Adrenal gland (tissue), 12 donors: ENCODE results near the gene GLB1L. TPM values are rescaled to one million over a fixed set of nuclear protein-coding genes. Genes with fewer than 3 reads are reported as not detected.

ENCODE experiments used
- DNase-seq, 7 donors: peaks; one replicate each; pipeline ENCODE4 v3.0.0-alpha.2; 2019 to 2020
- H3K27ac ChIP-seq, 5 donors: fragments of 200-600 bp; sonication (generic) in 4 of 5; 1 replicate in 3 of 5; 2 replicates in 2 of 5; pipeline versions ENCODE4 v1.5.1 to v1.8.0; 2016 to 2020; ENCODE audit warnings: mild to moderate bottlenecking in 1 of 5
- H3K27me3 ChIP-seq: fragments of 200-600 bp; 2 replicates; pipeline ENCODE4 v1.8.0; 2021
- H3K36me3 ChIP-seq, 2 donors: fragments of 200-600 bp; replicated peaks in 1 of 2; 1 replicate in 1 of 2; 2 replicates in 1 of 2; pipeline versions ENCODE4 v1.5.1 to v1.8.0; 2018 to 2022
- H3K4me1 ChIP-seq, 2 donors: fragments of 200-600 bp; replicated peaks in 1 of 2; 1 replicate in 1 of 2; 2 replicates in 1 of 2; pipeline versions ENCODE4 v1.5.1 to v1.8.0; 2018 to 2021
- H3K4me3 ChIP-seq, 4 donors: fragments of 200-600 bp; sonication (generic) in 3 of 4; one replicate each; pipeline ENCODE4 v1.5.1; 2016 to 2018
- H3K9me3 ChIP-seq, 3 donors: fragments of 200-600 bp; sonication (generic) in 1 of 3; replicated peaks in 1 of 3; 1 replicate in 2 of 3; 2 replicates in 1 of 3; pipeline versions ENCODE4 v1.5.1 to v1.8.0; 2016 to 2021
- POLR2A ChIP-seq, 2 donors: fragments of 450-650 bp; IDR thresholded peaks; one replicate each; pipeline ENCODE4 v1.6.1; 2017; ENCODE audit warnings: antibody characterized with exemption in 2 of 2, mild to moderate bottlenecking in 2 of 2, moderate library complexity in 1 of 2
- WGBS, 4 donors: extraction: QIAGEN DNeasy Blood & Tissue Kit in 2 of 4; methylation state at CpG; one replicate each; pipeline versions ENCODE4 v1.1.5 to v1.1.7; 2013 to 2017; 5-methylcytosine and 5-hydroxymethylcytosine counted together
- intact Hi-C, 2 donors: fragments of 100-400 bp; cut with DNase I; formaldehyde crosslinking; loops; one replicate each; pipeline versions ENCODE4 v1.14.1 to v1.15.0; 2022 to 2023
- polyA plus RNA-seq, 3 donors: library from polyadenylated mRNA; stranded (reverse); fragments of 200-250 nt in 2 of 3; fragments of 350-450 nt in 1 of 3; fragmentation: Illumina TruSeq in 1 of 3; extraction: RNeasy Lipid Tissue Mini Kit (QIAGEN cat#74804) in 1 of 3; gene quantifications; one replicate each; pipeline ENCODE4 v1.2.3, GENCODE V29; 2013 to 2014
- total RNA-seq, 9 donors: library from RNA; depleted of rRNA in 4 of 9; stranded (reverse); fragments of >200 nt in 4 of 9; fragments of 120-200 nt in 1 of 9; fragmentation: NEBNext Ultra II Directional in 1 of 9; extraction: Animal tissue kit (Norgen Biotek cat#: 25700) in 1 of 9; gene quantifications; one replicate each; pipeline versions ENCODE4 v1.1.0 to v1.2.4, GENCODE V29; 2013 to 2023
- TF ChIP-seq, protein P1 (sequence below), 6 experiments: fragments of 450-650 bp in 4 of 6; fragments of 200-600 bp in 2 of 6; sonication (generic) in 1 of 6; IDR thresholded peaks; 1 replicate in 5 of 6; 2 replicates in 1 of 6; pipeline versions ENCODE4 v1.5.1 to v1.8.0; 2016 to 2021; ENCODE audit warnings: antibody characterized with exemption in 6 of 6, mild to moderate bottlenecking in 2 of 6, moderate library complexity in 1 of 6
- donor health status: healthy with polysubstance abuse.
- donor health status: Bipolar disorder and iron deficiency.
- donor health status: DM: yes; HTN: yes; CAD: no.
- donor health status: DM: no; HTN: no; CAD: no.
- donor health status: DM: no; HTN: no; CAD: no.
- donor health status: DM: yes; HTN: yes; CAD: no.

The GLB1L gene
- total and polyA plus RNA-seq, 12 donors: 6.3 to 25.0 (median 14.5) TPM

DNA sequence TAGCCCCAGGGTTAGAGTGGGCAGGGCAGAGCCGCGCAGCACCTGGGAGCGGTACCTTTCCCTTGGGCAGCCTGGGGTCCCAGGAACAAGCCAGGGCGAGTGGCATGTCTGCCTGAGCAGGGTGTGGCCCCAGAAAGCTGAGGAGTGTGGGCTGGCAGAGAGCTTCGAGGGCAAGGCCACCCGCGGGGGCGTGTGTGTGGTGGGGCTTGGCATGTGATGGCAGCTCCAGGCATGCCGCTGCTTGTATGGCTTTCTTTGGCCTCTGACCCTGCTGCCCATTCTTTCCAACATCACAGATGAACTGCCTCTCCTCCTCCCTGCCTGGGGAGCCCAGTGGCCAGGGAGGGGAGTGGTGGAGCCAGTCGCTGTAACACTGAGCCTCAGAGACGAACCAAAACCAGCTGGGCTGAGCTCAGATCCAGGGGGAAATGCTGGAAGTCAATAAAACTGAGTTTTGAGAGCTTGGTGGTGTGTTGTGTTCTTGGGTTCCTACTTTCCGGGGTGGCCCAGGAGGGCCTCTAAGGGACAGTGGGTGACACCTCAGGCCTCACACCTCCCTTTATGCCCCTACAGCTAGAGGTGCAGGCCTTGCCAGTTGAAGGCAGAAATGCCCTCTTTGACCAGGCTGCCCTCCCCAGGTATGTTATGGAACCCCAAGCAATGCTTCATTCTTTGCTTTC is 41.3 kb upstream of the GLB1L start:
- no peak overlapping the region for H3K4me3 ChIP-seq

DNA sequence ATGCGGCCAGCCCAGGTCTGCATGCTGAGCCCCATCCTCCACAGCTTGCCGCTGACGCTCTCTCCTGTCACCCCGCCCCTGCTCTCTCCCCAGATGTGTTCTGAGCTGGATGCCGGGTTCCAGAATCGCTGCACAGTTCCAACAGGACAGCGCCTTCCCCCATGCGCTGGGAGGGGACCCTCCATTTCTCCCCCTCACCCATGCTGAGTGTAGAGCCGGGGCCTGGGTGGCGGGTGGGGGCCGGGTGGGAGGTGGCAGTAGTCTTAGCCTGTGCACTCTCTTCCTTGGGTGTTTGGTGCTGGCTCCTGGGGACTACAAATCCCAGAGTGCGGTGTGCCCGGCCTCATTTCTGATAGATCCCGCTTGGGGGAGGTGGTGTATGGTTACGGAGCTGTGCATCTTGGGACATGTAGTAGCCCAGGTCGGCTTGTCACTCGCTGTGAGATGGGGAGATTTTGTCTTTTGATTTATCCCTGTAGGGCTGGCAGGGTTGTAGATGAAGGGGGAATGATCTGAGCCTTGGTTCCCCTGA is 40.7 kb upstream of the GLB1L start:
- peaks cover 0 to 47% of the 10 kb centered on the region in 2 donors for H3K36me3 ChIP-seq
- DNase-seq: peak in 6 of 7 donors; percentile 58 to 83 (median 62)

More for the DNA sequence above, 41.3 kb upstream of the GLB1L start:
- no peaks in the 10 kb centered on the region for H3K9me3 ChIP-seq
- H3K27ac ChIP-seq: peak overlapping the region in 3 of 5 donors; percentile 23 to 69 (median 65)
- H3K27me3 ChIP-seq: no peaks in the 10 kb centered on the region
- H3K4me1 ChIP-seq: peaks cover 0 to 18% of the 10 kb centered on the region in 2 donors
- TF ChIP-seq POLR2A (IDR thresholded peaks at IDR 0.05): no peak
- TF ChIP-seq, protein P1, sequence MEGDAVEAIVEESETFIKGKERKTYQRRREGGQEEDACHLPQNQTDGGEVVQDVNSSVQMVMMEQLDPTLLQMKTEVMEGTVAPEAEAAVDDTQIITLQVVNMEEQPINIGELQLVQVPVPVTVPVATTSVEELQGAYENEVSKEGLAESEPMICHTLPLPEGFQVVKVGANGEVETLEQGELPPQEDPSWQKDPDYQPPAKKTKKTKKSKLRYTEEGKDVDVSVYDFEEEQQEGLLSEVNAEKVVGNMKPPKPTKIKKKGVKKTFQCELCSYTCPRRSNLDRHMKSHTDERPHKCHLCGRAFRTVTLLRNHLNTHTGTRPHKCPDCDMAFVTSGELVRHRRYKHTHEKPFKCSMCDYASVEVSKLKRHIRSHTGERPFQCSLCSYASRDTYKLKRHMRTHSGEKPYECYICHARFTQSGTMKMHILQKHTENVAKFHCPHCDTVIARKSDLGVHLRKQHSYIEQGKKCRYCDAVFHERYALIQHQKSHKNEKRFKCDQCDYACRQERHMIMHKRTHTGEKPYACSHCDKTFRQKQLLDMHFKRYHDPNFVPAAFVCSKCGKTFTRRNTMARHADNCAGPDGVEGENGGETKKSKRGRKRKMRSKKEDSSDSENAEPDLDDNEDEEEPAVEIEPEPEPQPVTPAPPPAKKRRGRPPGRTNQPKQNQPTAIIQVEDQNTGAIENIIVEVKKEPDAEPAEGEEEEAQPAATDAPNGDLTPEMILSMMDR (IDR thresholded peaks at IDR 0.05): no peak
- H3K36me3 ChIP-seq: peaks cover 0 to 41% of the 10 kb centered on the region in 2 donors
- WGBS, 4 donors: 58 to 100% (median 63%) methylated on average over 1 to 12 of the region's 12 CpGs
- intact Hi-C loops: no loop called here
- peak in 3 of 7 donors; percentile 55 to 71 (median 55) for DNase-seq

DNA sequence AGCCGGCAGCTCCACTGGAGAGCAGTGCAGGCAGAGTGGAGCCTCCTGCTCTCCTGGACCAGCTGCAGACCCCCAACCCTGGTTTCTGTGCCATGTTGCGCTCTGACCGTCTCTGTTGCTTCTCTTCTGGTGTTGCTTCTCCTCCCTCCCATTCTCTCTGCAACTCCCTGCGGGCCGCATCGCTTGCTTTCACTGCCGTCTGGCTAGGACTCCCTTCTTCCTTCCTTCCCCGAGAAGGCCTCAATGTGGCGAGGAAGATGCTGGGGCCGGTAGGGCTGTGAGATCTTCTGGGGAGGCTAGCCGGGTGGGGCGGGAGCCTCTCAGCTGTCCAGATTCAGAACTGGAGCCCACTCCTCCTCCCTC is 40.1 kb upstream of the GLB1L start:
- WGBS, 4 donors: 85 to 93% (median 91%) methylated on average over 11 to 12 of the region's 12 CpGs
- DNase-seq: no peak
- Histone ChIP-seq H3K27ac (peak overlapping the region in 2 of 5 donors; percentile 3 to 69), H3K36me3 (peaks cover 0 to 53% of the 10 kb centered on the region in 2 donors), H3K4me1 (peaks cover under 1 to 27% of the 10 kb centered on the region in 2 donors), H3K9me3 (no peaks in the 10 kb centered on the region), H3K4me3 (no peak overlapping the region), H3K27me3 (no peaks in the 10 kb centered on the region)
- TF ChIP-seq POLR2A (IDR thresholded peaks at IDR 0.05): no peak
- TF ChIP-seq, protein P1 (IDR thresholded peaks at IDR 0.05): no peak
- intact Hi-C loops: no loop called here

More for the DNA sequence above, 40.7 kb upstream of the GLB1L start:
- Histone ChIP-seq H3K27me3 (no peaks in the 10 kb centered on the region), H3K4me1 (peaks cover 0 to 21% of the 10 kb centered on the region in 2 donors), H3K9me3 (no peaks in the 10 kb centered on the region), H3K27ac (peak overlapping the region in 2 of 5 donors; percentile 65 to 69), H3K4me3 (no peak overlapping the region)
- TF ChIP-seq, protein P1 (IDR thresholded peaks at IDR 0.05): no peak
- no peak for TF ChIP-seq POLR2A (IDR thresholded peaks at IDR 0.05)
- 67 to 81% (median 73%) methylated on average over 11 to 17 of the region's 17 CpGs for WGBS, 4 donors
- intact Hi-C loops: no loop called here

DNA sequence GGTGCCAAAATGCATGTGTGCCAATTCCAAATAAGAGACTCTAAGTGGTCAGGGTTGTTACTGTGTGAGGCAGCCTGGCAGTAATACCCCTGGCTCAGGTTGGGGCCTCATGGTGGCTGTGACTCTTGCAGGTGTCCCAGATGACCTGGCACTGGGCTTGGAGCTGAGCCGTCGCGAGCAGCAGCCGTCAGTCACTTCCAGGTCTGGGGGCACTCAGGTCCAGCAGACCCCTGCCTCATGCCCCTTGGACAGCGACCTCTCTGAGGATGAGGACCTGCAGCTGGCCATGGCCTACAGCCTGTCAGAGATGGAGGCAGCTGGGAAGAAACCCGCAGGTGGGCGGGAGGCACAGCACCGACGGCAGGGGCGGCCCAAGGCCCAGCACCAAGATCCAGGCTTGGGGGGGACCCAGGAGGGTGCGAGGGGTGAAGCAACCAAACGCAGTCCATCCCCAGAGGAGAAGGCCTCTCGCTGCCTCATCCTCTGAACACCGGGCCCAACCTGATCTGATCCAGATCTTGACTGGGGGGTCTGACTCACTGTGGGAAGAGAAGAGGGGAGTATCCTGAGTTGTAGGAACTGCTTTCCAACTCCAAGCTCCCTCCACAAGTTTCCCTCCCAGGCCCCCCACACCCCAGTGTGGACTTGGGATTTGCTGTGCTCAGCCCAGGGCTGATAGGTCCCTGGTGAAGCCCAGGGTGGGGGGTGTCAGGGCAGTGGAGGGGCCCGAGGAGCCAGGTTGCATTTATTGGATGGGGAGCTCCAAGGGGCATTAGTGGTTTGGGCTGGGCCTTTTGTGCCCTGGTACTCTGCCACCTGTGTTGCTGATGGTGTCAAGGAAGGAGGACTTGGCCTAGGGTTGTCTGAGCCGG is 39.5 kb upstream of the GLB1L start:
- intact Hi-C loops: no loop called here
- peaks cover 0 to 53% of the 10 kb centered on the region in 2 donors for H3K36me3 ChIP-seq

More for the DNA sequence above, 39.5 kb upstream of the GLB1L start:
- Histone ChIP-seq H3K4me3 (no peak overlapping the region), H3K4me1 (peaks cover 7 to 29% of the 10 kb centered on the region in 2 donors), H3K27ac (peak overlapping the region in 1 of 5 donors; percentile 69), H3K27me3 (no peaks in the 10 kb centered on the region), H3K9me3 (no peaks in the 10 kb centered on the region)
- no peak for TF ChIP-seq POLR2A (IDR thresholded peaks at IDR 0.05)
- TF ChIP-seq, protein P1 (IDR thresholded peaks at IDR 0.05): no peak
- no peak for DNase-seq
- 85 to 93% (median 88%) methylated on average over 8 to 16 of the region's 16 CpGs for WGBS, 4 donors
